MCF 10A (cell line): ENCODE data around the gene SCUBE1. TPM values are rescaled to one million over a fixed set of nuclear protein-coding genes. Genes with fewer than 3 reads are reported as not detected.

Experiments
- BruUV-seq: library from RNA; stranded (reverse); fragments of 400-500 nt; replicated peaks from 2 replicates; lab custom pipeline; 2021; lab: Mats Ljungman, UMichigan
- CTCF ChIA-PET: fragments of 300-600 bp; sonication (Branson Sonifier 250); formaldehyde crosslinking; extraction: SDS; loops from one replicate; lab custom pipeline; 2021; ENCODE audit warnings: antibody characterized with exemption, inconsistent platforms; lab: Yijun Ruan, JAX
- POLR2A ChIA-PET: fragments of 300-600, 350-650 bp; sonication (Branson Sonifier 250); formaldehyde crosslinking; extraction: SDS; loops from one replicate; lab custom pipeline; 2020; ENCODE audit warnings: antibody characterized with exemption, inconsistent platforms; lab: Yijun Ruan, JAX
- DNase-seq: peaks from one replicate; pipeline ENCODE4 v3.0.0-alpha.2; 2018; ENCODE audit not compliant: unreplicated experiment
- H3K27ac Mint-ChIP-seq: one replicate; pipeline ENCODE4 v1.8.0; 2022; ENCODE audit warnings: mild to moderate bottlenecking, low read depth, mixed read lengths; ENCODE audit not compliant: unreplicated experiment
- H3K27me3 Mint-ChIP-seq: one replicate; pipeline ENCODE4 v1.8.0; 2022; ENCODE audit warnings: mixed read lengths; ENCODE audit not compliant: insufficient read depth, unreplicated experiment
- H3K36me3 Mint-ChIP-seq: one replicate; pipeline ENCODE4 v1.8.0; 2022; ENCODE audit warnings: mild to moderate bottlenecking, moderate library complexity, mixed read lengths; ENCODE audit not compliant: insufficient read depth, unreplicated experiment
- H3K4me1 Mint-ChIP-seq: one replicate; pipeline ENCODE4 v1.8.0; 2022; ENCODE audit warnings: mixed read lengths; ENCODE audit not compliant: insufficient read depth, unreplicated experiment
- H3K4me3 Mint-ChIP-seq: one replicate; pipeline ENCODE4 v1.8.0; 2022; ENCODE audit warnings: mild to moderate bottlenecking, moderate library complexity, mixed read lengths; ENCODE audit not compliant: unreplicated experiment
- H3K9me3 Mint-ChIP-seq: one replicate; pipeline ENCODE4 v1.8.0; 2022; ENCODE audit warnings: mixed read lengths; ENCODE audit not compliant: unreplicated experiment
- CTCF ChIP-seq: fragments of 200-600 bp; IDR thresholded peaks from one replicate; pipeline ENCODE4 v1.8.0; 2022; ENCODE audit warnings: antibody characterized with exemption, mild to moderate bottlenecking; ENCODE audit not compliant: unreplicated experiment
- intact Hi-C: fragments of 100-400 bp; cut with micrococcal nuclease; formaldehyde crosslinking; loops from 2 replicates; pipeline ENCODE4 v1.14.1; 2022
- total RNA-seq: library from RNA; stranded (reverse); gene quantifications from 2 replicates; pipeline ENCODE4 v1.2.3, GENCODE V29; 2022

Gene SCUBE1
- total RNA-seq, 1 experiment from 2014 or later, result not detected

DNA sequence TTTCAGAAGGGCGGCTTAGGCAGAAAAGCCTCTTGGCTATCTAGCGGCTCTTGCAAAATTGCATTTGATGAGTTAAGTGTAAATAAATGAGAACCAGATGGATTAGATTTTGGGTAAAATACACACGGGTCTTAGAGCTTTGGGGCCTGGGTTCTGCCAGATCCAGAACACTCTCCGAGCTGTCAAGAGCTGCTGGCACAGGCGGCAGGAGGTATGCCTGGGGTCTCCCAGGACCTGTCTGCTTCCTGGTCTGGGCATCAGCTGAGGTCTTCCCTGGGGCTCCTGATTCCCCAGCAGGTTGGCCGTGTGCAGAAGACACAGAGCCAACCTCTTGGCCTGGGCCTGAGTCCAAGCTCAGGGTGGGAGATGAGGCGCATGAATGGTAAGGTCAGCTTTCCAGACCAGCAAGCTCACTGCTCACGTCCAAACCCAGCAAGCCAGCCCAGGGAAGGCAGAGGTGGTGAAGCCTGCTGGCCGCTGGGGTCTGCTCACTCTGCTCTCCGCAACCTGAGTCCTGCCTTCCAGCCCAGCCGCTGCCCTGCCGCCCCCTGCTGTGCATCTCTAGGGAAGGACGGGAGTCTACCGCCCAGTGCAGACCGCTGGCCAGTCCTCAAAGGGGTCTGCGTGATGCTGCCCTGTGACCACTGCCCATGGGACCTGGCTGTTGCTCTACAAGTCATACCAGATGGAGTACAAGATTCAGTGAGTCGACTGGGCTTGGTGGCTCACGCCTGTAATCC is 44.9 kb downstream of the SCUBE1 start:
- ChIA-PET CTCF (no interaction called here), POLR2A (interaction anchor here (0.6 kb wide), 1 partner anchor 26 kb away, joined by 3 read pairs; no protein-coding TSS in a partner anchor)
- H3K27ac Mint-ChIP-seq, result no peak overlapping the region
- H3K27me3 Mint-ChIP-seq, result peaks cover 41% of the 10 kb centered on the region
- H3K36me3 Mint-ChIP-seq, result no peaks in the 10 kb centered on the region
- no peak for TF ChIP-seq CTCF
- peaks cover 9% of the 10 kb centered on the region for H3K4me1 Mint-ChIP-seq
- no TSS peak for BruUV-seq
- H3K4me3 Mint-ChIP-seq, result no peak overlapping the region
- H3K9me3 Mint-ChIP-seq, result no peaks in the 10 kb centered on the region
- intact Hi-C loops, result no loop called here
- no peak for DNase-seq

- intact Hi-C loops, result no loop called here
- no peak for TF ChIP-seq CTCF
- Mint-ChIP-seq H3K36me3 (no peaks in the 10 kb centered on the region), H3K4me3 (no peak overlapping the region), H3K27me3 (peaks cover 34% of the 10 kb centered on the region), H3K9me3 (no peaks in the 10 kb centered on the region), H3K27ac (no peak overlapping the region), H3K4me1 (peaks cover 9% of the 10 kb centered on the region)
- no TSS peak for BruUV-seq
- ChIA-PET CTCF (interaction anchor here (0.6 kb wide), 2 partner anchors 25 to 839 kb away, joined by 3 read pairs; no protein-coding TSS in a partner anchor), POLR2A (no interaction called here)
- DNase-seq, result no peak
Measured at GRCh38 chr22:43297270-43298061, 45.7 kb downstream of the SCUBE1 start.

GRCh38 chr22:43296276-43296902 is 46.8 kb downstream of the SCUBE1 start:
- BruUV-seq, result no TSS peak
- Mint-ChIP-seq H3K27ac (no peak overlapping the region), H3K4me3 (no peak overlapping the region), H3K9me3 (no peaks in the 10 kb centered on the region), H3K4me1 (peaks cover 6% of the 10 kb centered on the region), H3K36me3 (no peaks in the 10 kb centered on the region), H3K27me3 (peaks cover 23% of the 10 kb centered on the region)
- ChIA-PET CTCF (interaction anchor here (0.6 to 0.7 kb wide), 2 partner anchors 26 to 118 kb away, joined by 3 read pairs; no protein-coding TSS in a partner anchor), POLR2A (interaction anchor here (0.6 kb wide), 1 partner anchor 611 kb away, joined by 3 read pairs; no protein-coding TSS in a partner anchor)
- TF ChIP-seq CTCF, result no peak
- intact Hi-C loops, result no loop called here
- no peak for DNase-seq
